ENCODE measurements around the gene RAP1GDS1.

The RAP1GDS1 gene

DNA sequence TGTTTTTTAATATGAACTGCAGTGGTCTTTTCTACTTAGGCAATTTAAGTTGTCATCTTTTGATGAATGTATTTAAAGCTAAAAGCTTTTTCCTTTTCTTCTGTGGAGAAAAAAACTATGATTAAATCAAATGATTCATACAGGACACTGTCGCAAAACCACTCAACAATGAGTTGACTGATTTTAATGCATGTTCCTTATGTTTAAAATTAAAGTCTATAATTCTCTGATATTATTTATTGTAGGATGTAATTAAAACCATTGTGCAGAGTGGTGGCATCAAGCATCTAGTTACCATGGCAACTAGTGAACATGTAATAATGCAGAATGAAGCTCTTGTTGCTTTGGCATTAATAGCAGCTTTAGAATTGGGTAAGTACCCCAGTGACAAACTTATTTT is 172.5 kb downstream of the RAP1GDS1 start:
- ChIA-PET CTCF (interaction anchor here (0.6 kb wide), 1 partner anchor 34 kb away, joined by 3 read pairs; no protein-coding TSS in a partner anchor), POLR2A (ENCODE audit: low non-redundant PET) (no interaction called here)
- DNase-seq (ENCODE audit: low spot score): no peak

DNA sequence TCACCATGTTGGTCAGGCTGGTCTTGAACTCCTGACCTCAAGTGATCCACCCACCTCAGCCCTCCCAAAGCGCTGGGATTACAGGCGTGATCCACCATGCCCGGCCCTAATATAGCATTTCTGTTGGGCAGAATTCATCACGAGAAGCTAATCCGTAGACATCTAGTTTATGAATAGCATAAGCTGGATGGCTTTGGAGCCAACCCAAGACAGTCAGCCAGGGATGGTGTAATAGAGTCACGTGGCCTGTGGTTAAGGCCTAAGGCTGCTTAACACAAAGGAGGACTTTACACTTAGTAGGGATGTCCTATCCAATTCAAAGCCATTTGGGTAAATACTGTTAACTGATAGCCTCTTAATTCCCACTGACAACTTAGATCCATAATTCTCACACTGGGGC is 173.6 kb downstream of the RAP1GDS1 start:
- TF ChIP-seq, protein P1, sequence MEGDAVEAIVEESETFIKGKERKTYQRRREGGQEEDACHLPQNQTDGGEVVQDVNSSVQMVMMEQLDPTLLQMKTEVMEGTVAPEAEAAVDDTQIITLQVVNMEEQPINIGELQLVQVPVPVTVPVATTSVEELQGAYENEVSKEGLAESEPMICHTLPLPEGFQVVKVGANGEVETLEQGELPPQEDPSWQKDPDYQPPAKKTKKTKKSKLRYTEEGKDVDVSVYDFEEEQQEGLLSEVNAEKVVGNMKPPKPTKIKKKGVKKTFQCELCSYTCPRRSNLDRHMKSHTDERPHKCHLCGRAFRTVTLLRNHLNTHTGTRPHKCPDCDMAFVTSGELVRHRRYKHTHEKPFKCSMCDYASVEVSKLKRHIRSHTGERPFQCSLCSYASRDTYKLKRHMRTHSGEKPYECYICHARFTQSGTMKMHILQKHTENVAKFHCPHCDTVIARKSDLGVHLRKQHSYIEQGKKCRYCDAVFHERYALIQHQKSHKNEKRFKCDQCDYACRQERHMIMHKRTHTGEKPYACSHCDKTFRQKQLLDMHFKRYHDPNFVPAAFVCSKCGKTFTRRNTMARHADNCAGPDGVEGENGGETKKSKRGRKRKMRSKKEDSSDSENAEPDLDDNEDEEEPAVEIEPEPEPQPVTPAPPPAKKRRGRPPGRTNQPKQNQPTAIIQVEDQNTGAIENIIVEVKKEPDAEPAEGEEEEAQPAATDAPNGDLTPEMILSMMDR (conservative IDR thresholded peaks at IDR 0.05; ENCODE audit: low read depth): no peak
- ChIA-PET CTCF (no interaction called here), POLR2A (ENCODE audit: low non-redundant PET) (no interaction called here)
- no peak overlapping the region for H3K27ac ChIP-seq
- DNase-seq (ENCODE audit: low spot score): no peak

More for the DNA sequence above, 172.5 kb downstream of the RAP1GDS1 start:
- H3K27ac ChIP-seq: no peak overlapping the region
- TF ChIP-seq, protein P1 (conservative IDR thresholded peaks at IDR 0.05; ENCODE audit: low read depth): no peak

DNA sequence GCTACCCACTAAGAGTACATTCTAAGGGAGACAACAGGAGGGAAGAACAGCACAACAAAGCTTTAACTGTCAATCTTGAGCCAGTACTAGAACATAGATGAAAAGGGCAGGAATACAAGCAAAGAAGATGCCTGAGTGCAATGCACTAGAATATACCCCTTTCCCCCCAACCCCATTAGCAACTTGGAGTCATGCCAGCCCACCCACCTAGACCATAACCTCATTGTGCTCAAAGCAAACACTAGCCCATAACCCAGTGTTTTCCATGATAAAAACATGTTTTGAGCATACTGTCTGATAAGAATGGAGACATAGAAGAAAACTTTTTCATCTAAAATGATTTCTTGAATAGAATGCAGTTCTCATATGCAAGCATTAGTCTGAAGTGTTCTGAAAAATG is 183.2 kb downstream of the RAP1GDS1 start:
- H3K27ac ChIP-seq: no peak overlapping the region
- CTCF ChIA-PET: interaction anchor here (0.7 kb wide), 1 partner anchor 23 kb away, joined by 3 read pairs; no protein-coding TSS in a partner anchor
- POLR2A ChIA-PET (ENCODE audit: low non-redundant PET): no interaction called here
- TF ChIP-seq, protein P1 (conservative IDR thresholded peaks at IDR 0.05; ENCODE audit: low read depth): no peak
- no peak for DNase-seq (ENCODE audit: low spot score)

DNA sequence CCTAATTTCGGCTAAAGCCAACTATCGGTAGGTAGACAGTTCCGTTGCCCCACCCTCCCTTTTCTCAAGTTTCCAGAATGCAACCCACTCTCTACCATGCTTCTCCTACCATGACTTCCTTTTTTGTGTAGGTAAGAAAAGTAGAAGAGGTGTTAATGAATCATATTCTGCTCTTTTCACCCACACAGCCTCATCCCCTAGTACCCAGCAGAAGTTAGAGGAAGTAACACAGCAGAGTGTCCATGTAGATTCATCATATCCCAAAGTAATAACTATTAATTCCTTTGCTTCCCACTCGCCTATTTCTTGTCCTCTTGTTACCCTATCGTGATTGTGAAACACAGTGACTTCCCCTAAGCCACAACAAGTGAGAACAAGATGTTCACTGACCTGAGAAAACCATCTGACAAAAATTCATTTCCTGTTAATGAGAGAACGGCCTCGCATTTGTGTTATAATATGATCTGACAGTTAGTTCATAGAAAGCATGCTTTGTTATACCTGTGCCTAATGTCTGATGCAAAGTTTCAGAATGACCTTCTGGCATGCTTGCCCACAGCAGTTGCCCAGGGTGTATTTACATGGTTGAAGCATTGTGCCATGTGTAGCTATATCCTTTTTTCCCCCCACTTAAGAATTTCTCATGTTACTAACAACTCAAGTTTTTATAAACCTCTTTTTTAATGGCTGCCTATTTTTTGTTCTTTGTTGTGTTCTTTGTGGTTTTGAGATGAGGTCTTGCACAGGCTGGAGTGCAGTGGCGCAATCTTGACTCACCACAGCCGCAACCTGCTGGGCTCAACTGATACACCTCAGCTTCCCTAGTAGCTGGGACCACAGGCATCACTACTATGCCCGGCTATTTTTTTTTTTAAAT is 185.6 kb downstream of the RAP1GDS1 start:
- peak; percentile 66 for DNase-seq (ENCODE audit: low spot score)
- TF ChIP-seq, protein P1 (conservative IDR thresholded peaks at IDR 0.05; ENCODE audit: low read depth): no peak
- H3K27ac ChIP-seq: peak overlapping the region; percentile 80
- POLR2A ChIA-PET (ENCODE audit: low non-redundant PET): no interaction called here
- CTCF ChIA-PET: interaction anchor here (1.0 kb wide), 1 partner anchor 45 kb away, joined by 3 read pairs; no protein-coding TSS in a partner anchor

DNA sequence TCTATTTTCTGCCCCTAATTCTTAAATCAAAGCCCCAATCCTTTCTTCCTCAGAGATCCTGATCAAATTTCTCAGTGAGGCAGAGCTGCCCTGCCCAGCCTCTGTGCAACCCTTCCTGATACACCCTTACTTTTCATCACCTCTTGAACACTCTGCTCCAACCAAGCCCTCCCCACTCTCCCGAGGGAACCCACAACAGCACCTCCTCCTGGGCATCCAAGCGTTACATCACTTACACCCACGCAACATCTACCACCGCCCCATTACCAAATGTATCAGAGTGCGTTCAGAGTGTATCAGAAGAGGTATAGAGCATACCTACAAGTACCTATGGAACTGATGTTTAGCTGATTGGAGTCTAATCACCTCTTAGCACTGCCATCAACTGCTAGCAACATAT is 186.5 kb downstream of the RAP1GDS1 start:
- ChIA-PET CTCF (interaction anchor here (1.0 kb wide), 1 partner anchor 44 kb away, joined by 3 read pairs; no protein-coding TSS in a partner anchor), POLR2A (ENCODE audit: low non-redundant PET) (no interaction called here)
- TF ChIP-seq, protein P1 (conservative IDR thresholded peaks at IDR 0.05; ENCODE audit: low read depth): no peak
- peak overlapping the region; percentile 80 for H3K27ac ChIP-seq
- no peak for DNase-seq (ENCODE audit: low spot score)

DNA sequence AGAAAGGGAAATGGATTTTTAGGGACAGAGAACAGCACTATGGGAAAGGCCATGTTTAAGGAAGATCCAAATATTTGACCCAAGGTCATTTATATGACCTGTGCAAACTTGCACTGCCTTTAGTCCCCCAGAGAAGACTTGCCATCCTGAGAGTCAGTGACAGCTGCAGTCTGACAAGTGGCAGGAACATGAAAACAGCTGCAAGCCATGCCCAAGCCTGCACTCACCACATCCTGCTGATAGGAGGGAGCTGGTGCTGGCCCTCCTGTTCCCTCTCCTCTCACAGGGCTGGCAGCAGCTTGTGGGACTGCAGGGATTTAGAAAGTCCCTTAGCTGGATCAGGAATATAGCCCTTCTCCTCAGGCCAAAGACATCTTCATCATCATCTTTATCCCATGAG is 187.7 kb downstream of the RAP1GDS1 start:
- TF ChIP-seq, protein P1 (conservative IDR thresholded peaks at IDR 0.05; ENCODE audit: low read depth): no peak
- H3K27ac ChIP-seq: no peak overlapping the region
- CTCF ChIA-PET: interaction anchor here (0.5 to 0.8 kb wide), 3 partner anchors 19 to 264 kb away, joined by 3 to 5 read pairs (median 4); no protein-coding TSS in a partner anchor

More for the DNA sequence above, 187.7 kb downstream of the RAP1GDS1 start:
- POLR2A ChIA-PET (ENCODE audit: low non-redundant PET): no interaction called here
- no peak for DNase-seq (ENCODE audit: low spot score)

Data from RWPE1 (cell line).